NCI-H526 (cell line): ENCODE results near the gene CHRM3.
"Not testable (repeated sequence)": the region's sequence is repeated elsewhere in the genome, so short reads cannot be mapped to it uniquely, and the experiment has no call there.

Source experiments
- DNase-seq, 2 experiments: peaks; one replicate each; lab custom pipeline; 2025; lab: John Stamatoyannopoulos, UW

Gene CHRM3

GRCh38 chr1:239386453-239387303, at the start of gene CHRM3:
TSS of gene CHRM3 (plus strand) at chr1:239386568. CDS start at chr1:239907452, 520,884 bp downstream.
- no peak for DNase-seq

- no peak for DNase-seq
Observed at GRCh38 chr1:239337799-239338430, 48.5 kb upstream of the CHRM3 start.

GRCh38 chr1:239347776-239348175, 38.6 kb upstream of the CHRM3 start:
- no peak for DNase-seq

- DNase-seq: no peak
Observed at GRCh38 chr1:239348635-239349353, 37.6 kb upstream of the CHRM3 start.

- DNase-seq: no peak
Observed at GRCh38 chr1:239349699-239350098, 36.7 kb upstream of the CHRM3 start.

GRCh38 chr1:239353536-239353935, 32.8 kb upstream of the CHRM3 start:
- no peak for DNase-seq

- no peak for DNase-seq
Observed at GRCh38 chr1:239354231-239354630, 32.1 kb upstream of the CHRM3 start.

GRCh38 chr1:239357867-239358266, 28.5 kb upstream of the CHRM3 start:
- no peak for DNase-seq

- no peak for DNase-seq
Observed at GRCh38 chr1:239361403-239361802, 25.0 kb upstream of the CHRM3 start.

- no peak for DNase-seq
Observed at GRCh38 chr1:239363930-239364329, 22.4 kb upstream of the CHRM3 start.

GRCh38 chr1:239367196-239367810, 19.1 kb upstream of the CHRM3 start:
- DNase-seq: no peak

GRCh38 chr1:239368436-239369109, 17.8 kb upstream of the CHRM3 start:
- DNase-seq: no peak

GRCh38 chr1:239370869-239371268, 15.5 kb upstream of the CHRM3 start:
- DNase-seq: not testable (repeated sequence)

- no peak for DNase-seq
Observed at GRCh38 chr1:239382666-239383065, 3.7 kb upstream of the CHRM3 start.

- no peak for DNase-seq
Observed at GRCh38 chr1:239383714-239384113, 2.7 kb upstream of the CHRM3 start.

GRCh38 chr1:239387304-239388158, 1.2 kb downstream of the CHRM3 start:
- no peak for DNase-seq

GRCh38 chr1:239388159-239388485, 1.8 kb downstream of the CHRM3 start:
- DNase-seq: no peak

GRCh38 chr1:239388578-239388977, 2.2 kb downstream of the CHRM3 start:
- DNase-seq: no peak

- DNase-seq: no peak
Observed at GRCh38 chr1:239389703-239390102, 3.3 kb downstream of the CHRM3 start.

- no peak for DNase-seq
Observed at GRCh38 chr1:239392271-239392670, 5.9 kb downstream of the CHRM3 start.

- DNase-seq: no peak
Observed at GRCh38 chr1:239394107-239394506, 7.7 kb downstream of the CHRM3 start.
